Liver (tissue), 9 donors: Measurements from ENCODE around the gene WDR1. TPM values are rescaled to one million over a fixed set of nuclear protein-coding genes. Genes with fewer than 3 reads are reported as not detected.

Experiments used
- DNase-seq: peaks from one replicate; pipeline ENCODE4 v3.0.0-alpha.2; 2017; ENCODE audit warnings: low spot score
- H3K27ac ChIP-seq, 2 donors: one replicate each; pipeline ENCODE4 v1.7.0; 2013; ENCODE audit warnings: inconsistent platforms in 2 of 2, low read length in 2 of 2, control low read depth in 1 of 2, low read depth in 1 of 2, mild to moderate bottlenecking in 1 of 2
- H3K27me3 ChIP-seq, 4 donors: one replicate each; pipeline versions ENCODE4 v1.6.1 to v1.7.0; 2013; ENCODE audit warnings: low read length in 3 of 4, inconsistent platforms in 1 of 4, mild to moderate bottlenecking in 1 of 4, moderate library complexity in 1 of 4; ENCODE audit not compliant: control insufficient read depth in 4 of 4, insufficient read depth in 4 of 4
- H3K36me3 ChIP-seq, 4 donors: one replicate each; pipeline versions ENCODE4 v1.6.1 to v1.7.0; 2013; ENCODE audit warnings: low read length in 3 of 4, mild to moderate bottlenecking in 3 of 4, low read depth in 1 of 4, moderate library complexity in 1 of 4; ENCODE audit not compliant: control insufficient read depth in 4 of 4, insufficient read depth in 3 of 4
- H3K4me1 ChIP-seq, 4 donors: one replicate each; pipeline versions ENCODE4 v1.6.1 to v1.7.0; 2013; ENCODE audit warnings: low read length in 3 of 4, mild to moderate bottlenecking in 3 of 4, moderate library complexity in 1 of 4; ENCODE audit not compliant: control insufficient read depth in 4 of 4, insufficient read depth in 4 of 4
- H3K4me3 ChIP-seq, 3 donors: one replicate each; pipeline versions ENCODE4 v1.6.1 to v1.7.0; 2013; ENCODE audit warnings: low read length in 3 of 3, control low read depth in 1 of 3, low read depth in 1 of 3, mild to moderate bottlenecking in 1 of 3
- H3K9ac ChIP-seq, 2 donors: one replicate each; pipeline ENCODE4 v1.7.0; 2013; ENCODE audit warnings: low read length in 2 of 2, mild to moderate bottlenecking in 2 of 2, moderate library complexity in 2 of 2, control low read depth in 1 of 2, low read depth in 1 of 2
- H3K9me3 ChIP-seq, 4 donors: one replicate each; pipeline versions ENCODE4 v1.6.1 to v1.7.0; 2013; ENCODE audit warnings: low read length in 3 of 4; ENCODE audit not compliant: control insufficient read depth in 4 of 4
- EGR1 ChIP-seq, 2 donors: IDR thresholded peaks; 2 replicates each; pipeline ENCODE4 v1.6.1; 2016 to 2018; ENCODE audit warnings: antibody characterized with exemption in 2 of 2, low read depth in 2 of 2
- FOXA1 ChIP-seq: IDR thresholded peaks from 2 replicates; pipeline ENCODE4 v1.6.1; 2016; ENCODE audit warnings: antibody characterized with exemption
- FOXA2 ChIP-seq: IDR thresholded peaks from 2 replicates; pipeline ENCODE4 v1.6.1; 2016; ENCODE audit warnings: antibody characterized with exemption
- GABPA ChIP-seq, 2 donors: IDR thresholded peaks in 1 of 2; conservative IDR thresholded peaks in 1 of 2; 2 replicates each; pipeline ENCODE4 v1.6.1; 2016; ENCODE audit warnings: antibody characterized with exemption in 2 of 2, mild to moderate bottlenecking in 1 of 2, moderate library complexity in 1 of 2
- HNF4A ChIP-seq, 2 donors: conservative IDR thresholded peaks; 2 replicates each; pipeline ENCODE4 v1.6.1; 2016; ENCODE audit warnings: antibody characterized with exemption in 2 of 2, mild to moderate bottlenecking in 2 of 2
- HNF4G ChIP-seq: IDR thresholded peaks from 2 replicates; pipeline ENCODE4 v1.6.1; 2016; ENCODE audit warnings: antibody characterized with exemption
- JUND ChIP-seq, 2 donors: IDR thresholded peaks; 2 replicates each; pipeline ENCODE4 v1.6.1; 2016; ENCODE audit warnings: antibody characterized with exemption in 2 of 2
- NR2F2 ChIP-seq: IDR thresholded peaks from 2 replicates; pipeline ENCODE4 v1.6.1; 2016; ENCODE audit warnings: antibody characterized with exemption
- RAD21 ChIP-seq, 2 donors: IDR thresholded peaks; 2 replicates each; pipeline ENCODE4 v1.6.1; 2016; ENCODE audit warnings: antibody characterized with exemption in 2 of 2, mild to moderate bottlenecking in 2 of 2
- RXRA ChIP-seq, 2 donors: IDR thresholded peaks; 2 replicates each; pipeline ENCODE4 v1.6.1; 2017 to 2018; ENCODE audit warnings: antibody characterized with exemption in 2 of 2, mild to moderate bottlenecking in 1 of 2
- SP1 ChIP-seq: IDR thresholded peaks from 2 replicates; pipeline ENCODE4 v1.6.1; 2018; ENCODE audit warnings: antibody characterized with exemption, mild to moderate bottlenecking
- TAF1 ChIP-seq: conservative IDR thresholded peaks from 2 replicates; pipeline ENCODE4 v1.6.1; 2016; ENCODE audit warnings: antibody characterized with exemption, mild to moderate bottlenecking
- WGBS: extraction: QIAGEN DNeasy Blood & Tissue Kit; methylation state at CpG from one replicate; pipeline ENCODE4 v1.1.7; 2013; 5-methylcytosine and 5-hydroxymethylcytosine counted together
- polyA plus RNA-seq, 2 donors: library from polyadenylated mRNA; stranded (reverse) in 1 of 2; unstranded in 1 of 2; fragments of 200-250 nt in 1 of 2; fragments of >200 nt in 1 of 2; fragmentation: Nextera tagmentation in 1 of 2; extraction: Ambion mirVana in 1 of 2; gene quantifications; one replicate each; pipeline versions ENCODE4 v1.2.1 to v1.2.3, GENCODE V29; 2013 to 2015
- total RNA-seq, 2 donors: library from RNA; depleted of rRNA; stranded (reverse); fragments of >200 nt; gene quantifications; one replicate each; pipeline ENCODE4 v1.2.3, GENCODE V29; 2014
- TF ChIP-seq, protein P1 (sequence below): IDR thresholded peaks from 2 replicates; pipeline ENCODE4 v1.6.1; 2016; ENCODE audit warnings: antibody characterized with exemption
- TF ChIP-seq, protein P2 (sequence below): IDR thresholded peaks from 2 replicates; pipeline ENCODE4 v1.6.1; 2016; ENCODE audit warnings: antibody characterized with exemption, mild to moderate bottlenecking
- TF ChIP-seq, protein P3 (sequence below): IDR thresholded peaks from 2 replicates; pipeline ENCODE4 v1.6.1; 2016; ENCODE audit warnings: antibody characterized with exemption
- TF ChIP-seq, protein P4 (sequence below): fragments of 150-350 bp; IDR thresholded peaks from 2 replicates; pipeline ENCODE4 v1.5.1; 2017; ENCODE audit warnings: improper control_type of control experiment, low read depth, low read length; ENCODE audit not compliant: missing input control
- TF ChIP-seq, protein P5 (sequence below): IDR thresholded peaks from 2 replicates; pipeline ENCODE4 v1.6.1; 2016; ENCODE audit warnings: antibody characterized with exemption
- donor health status: healthy.
- donor health status: healthy.
- donor health status: healthy.
- donor health status: healthy.
- donor health status: healthy.

The WDR1 gene
- total and polyA plus RNA-seq, 4 donors = 31.1 to 97.4 (median 65.7) TPM

DNA sequence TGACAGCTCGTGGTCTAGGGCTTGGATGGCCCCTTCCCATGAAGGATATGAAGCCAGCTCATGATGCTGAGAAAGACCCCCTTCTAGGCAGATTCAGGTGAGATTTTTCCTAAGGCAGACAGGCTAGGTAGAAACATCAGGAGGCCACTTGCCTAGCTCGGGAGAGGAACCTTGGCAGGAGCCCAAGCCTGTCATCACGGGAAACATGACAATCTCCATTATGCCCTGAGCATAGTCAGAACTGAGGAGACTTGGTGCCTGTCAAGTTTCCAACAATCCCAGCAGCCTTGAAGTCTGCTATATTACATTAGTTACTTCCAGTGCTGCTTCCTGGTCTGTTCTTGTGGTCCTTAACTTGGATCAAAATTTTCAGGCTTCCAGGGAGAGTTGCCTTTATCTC, 18.7 kb upstream of the WDR1 start:
- WGBS = 60% methylated on average over 3 of the region's 3 CpGs
- no peaks in the 10 kb centered on the region for H3K4me1 ChIP-seq
- TF ChIP-seq TAF1 (no peak), EGR1 (IDR thresholded peaks at IDR 0.05; ENCODE audit: low read depth in 2 of 2) (no peak), GABPA (IDR thresholded peaks at IDR 0.05 in 1 of 2, conservative IDR thresholded peaks at IDR 0.05 in 1 of 2) (no peak), HNF4A (conservative IDR thresholded peaks at IDR 0.05) (no peak), NR2F2 (no peak), SP1 (no peak), FOXA1 (no peak), FOXA2 (no peak), RAD21 (IDR thresholded peaks at IDR 0.05) (no peak), RXRA (IDR thresholded peaks at IDR 0.05) (no peak), JUND (IDR thresholded peaks at IDR 0.05) (no peak)
- TF ChIP-seq, protein P1, sequence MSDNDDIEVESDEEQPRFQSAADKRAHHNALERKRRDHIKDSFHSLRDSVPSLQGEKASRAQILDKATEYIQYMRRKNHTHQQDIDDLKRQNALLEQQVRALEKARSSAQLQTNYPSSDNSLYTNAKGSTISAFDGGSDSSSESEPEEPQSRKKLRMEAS = no peak
- TF ChIP-seq, protein P2, sequence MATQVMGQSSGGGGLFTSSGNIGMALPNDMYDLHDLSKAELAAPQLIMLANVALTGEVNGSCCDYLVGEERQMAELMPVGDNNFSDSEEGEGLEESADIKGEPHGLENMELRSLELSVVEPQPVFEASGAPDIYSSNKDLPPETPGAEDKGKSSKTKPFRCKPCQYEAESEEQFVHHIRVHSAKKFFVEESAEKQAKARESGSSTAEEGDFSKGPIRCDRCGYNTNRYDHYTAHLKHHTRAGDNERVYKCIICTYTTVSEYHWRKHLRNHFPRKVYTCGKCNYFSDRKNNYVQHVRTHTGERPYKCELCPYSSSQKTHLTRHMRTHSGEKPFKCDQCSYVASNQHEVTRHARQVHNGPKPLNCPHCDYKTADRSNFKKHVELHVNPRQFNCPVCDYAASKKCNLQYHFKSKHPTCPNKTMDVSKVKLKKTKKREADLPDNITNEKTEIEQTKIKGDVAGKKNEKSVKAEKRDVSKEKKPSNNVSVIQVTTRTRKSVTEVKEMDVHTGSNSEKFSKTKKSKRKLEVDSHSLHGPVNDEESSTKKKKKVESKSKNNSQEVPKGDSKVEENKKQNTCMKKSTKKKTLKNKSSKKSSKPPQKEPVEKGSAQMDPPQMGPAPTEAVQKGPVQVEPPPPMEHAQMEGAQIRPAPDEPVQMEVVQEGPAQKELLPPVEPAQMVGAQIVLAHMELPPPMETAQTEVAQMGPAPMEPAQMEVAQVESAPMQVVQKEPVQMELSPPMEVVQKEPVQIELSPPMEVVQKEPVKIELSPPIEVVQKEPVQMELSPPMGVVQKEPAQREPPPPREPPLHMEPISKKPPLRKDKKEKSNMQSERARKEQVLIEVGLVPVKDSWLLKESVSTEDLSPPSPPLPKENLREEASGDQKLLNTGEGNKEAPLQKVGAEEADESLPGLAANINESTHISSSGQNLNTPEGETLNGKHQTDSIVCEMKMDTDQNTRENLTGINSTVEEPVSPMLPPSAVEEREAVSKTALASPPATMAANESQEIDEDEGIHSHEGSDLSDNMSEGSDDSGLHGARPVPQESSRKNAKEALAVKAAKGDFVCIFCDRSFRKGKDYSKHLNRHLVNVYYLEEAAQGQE = no peak
- TF ChIP-seq, protein P3, sequence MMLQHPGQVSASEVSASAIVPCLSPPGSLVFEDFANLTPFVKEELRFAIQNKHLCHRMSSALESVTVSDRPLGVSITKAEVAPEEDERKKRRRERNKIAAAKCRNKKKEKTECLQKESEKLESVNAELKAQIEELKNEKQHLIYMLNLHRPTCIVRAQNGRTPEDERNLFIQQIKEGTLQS = no peak
- H3K36me3 ChIP-seq = no peaks in the 10 kb centered on the region
- H3K27ac ChIP-seq = no peak overlapping the region
- no peak overlapping the region for H3K9ac ChIP-seq
- H3K4me3 ChIP-seq = no peak overlapping the region
- DNase-seq = no peak
- H3K27me3 ChIP-seq = no peaks in the 10 kb centered on the region
- no peaks in the 10 kb centered on the region for H3K9me3 ChIP-seq

DNA sequence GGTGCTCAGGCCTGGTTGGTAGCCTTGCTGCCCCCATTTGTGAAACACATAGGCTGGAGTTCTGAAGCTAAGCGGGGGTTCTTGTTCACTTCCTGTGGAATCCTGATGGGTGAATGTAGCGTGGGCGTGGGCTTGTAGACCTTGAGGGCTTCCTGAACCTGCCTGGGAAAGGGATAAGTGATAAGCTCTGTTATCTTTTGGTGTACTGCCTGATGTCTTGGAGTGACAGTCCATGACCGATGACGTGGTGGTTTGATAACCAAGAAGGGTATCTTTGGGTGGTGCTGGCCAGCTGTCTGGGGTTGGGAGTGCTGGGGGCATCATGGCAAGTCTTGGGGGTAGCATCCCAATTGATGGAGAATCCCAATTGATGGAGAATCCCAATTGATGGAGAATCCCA, 17.5 kb upstream of the WDR1 start:
- Histone ChIP-seq H3K4me1 (no peaks in the 10 kb centered on the region), H3K27me3 (no peaks in the 10 kb centered on the region), H3K4me3 (no peak overlapping the region), H3K27ac (no peak overlapping the region), H3K36me3 (no peaks in the 10 kb centered on the region), H3K9ac (no peak overlapping the region), H3K9me3 (no peaks in the 10 kb centered on the region)
- no peak for DNase-seq
- WGBS = 93% methylated on average over 5 of the region's 5 CpGs
- no peak for TF ChIP-seq GABPA (IDR thresholded peaks at IDR 0.05 in 1 of 2, conservative IDR thresholded peaks at IDR 0.05 in 1 of 2)
- TF ChIP-seq, protein P1 = no peak
- no peak for TF ChIP-seq SP1
- TF ChIP-seq FOXA1 = no peak
- no peak for TF ChIP-seq TAF1
- TF ChIP-seq, protein P3 = no peak
- no peak for TF ChIP-seq HNF4A (conservative IDR thresholded peaks at IDR 0.05)
- TF ChIP-seq, protein P4, sequence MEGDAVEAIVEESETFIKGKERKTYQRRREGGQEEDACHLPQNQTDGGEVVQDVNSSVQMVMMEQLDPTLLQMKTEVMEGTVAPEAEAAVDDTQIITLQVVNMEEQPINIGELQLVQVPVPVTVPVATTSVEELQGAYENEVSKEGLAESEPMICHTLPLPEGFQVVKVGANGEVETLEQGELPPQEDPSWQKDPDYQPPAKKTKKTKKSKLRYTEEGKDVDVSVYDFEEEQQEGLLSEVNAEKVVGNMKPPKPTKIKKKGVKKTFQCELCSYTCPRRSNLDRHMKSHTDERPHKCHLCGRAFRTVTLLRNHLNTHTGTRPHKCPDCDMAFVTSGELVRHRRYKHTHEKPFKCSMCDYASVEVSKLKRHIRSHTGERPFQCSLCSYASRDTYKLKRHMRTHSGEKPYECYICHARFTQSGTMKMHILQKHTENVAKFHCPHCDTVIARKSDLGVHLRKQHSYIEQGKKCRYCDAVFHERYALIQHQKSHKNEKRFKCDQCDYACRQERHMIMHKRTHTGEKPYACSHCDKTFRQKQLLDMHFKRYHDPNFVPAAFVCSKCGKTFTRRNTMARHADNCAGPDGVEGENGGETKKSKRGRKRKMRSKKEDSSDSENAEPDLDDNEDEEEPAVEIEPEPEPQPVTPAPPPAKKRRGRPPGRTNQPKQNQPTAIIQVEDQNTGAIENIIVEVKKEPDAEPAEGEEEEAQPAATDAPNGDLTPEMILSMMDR = no peak
- TF ChIP-seq, protein P5, sequence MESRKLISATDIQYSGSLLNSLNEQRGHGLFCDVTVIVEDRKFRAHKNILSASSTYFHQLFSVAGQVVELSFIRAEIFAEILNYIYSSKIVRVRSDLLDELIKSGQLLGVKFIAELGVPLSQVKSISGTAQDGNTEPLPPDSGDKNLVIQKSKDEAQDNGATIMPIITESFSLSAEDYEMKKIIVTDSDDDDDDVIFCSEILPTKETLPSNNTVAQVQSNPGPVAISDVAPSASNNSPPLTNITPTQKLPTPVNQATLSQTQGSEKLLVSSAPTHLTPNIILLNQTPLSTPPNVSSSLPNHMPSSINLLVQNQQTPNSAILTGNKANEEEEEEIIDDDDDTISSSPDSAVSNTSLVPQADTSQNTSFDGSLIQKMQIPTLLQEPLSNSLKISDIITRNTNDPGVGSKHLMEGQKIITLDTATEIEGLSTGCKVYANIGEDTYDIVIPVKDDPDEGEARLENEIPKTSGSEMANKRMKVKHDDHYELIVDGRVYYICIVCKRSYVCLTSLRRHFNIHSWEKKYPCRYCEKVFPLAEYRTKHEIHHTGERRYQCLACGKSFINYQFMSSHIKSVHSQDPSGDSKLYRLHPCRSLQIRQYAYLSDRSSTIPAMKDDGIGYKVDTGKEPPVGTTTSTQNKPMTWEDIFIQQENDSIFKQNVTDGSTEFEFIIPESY = no peak
- no peak for TF ChIP-seq JUND (IDR thresholded peaks at IDR 0.05)
- TF ChIP-seq HNF4G = no peak
- no peak for TF ChIP-seq FOXA2
- no peak for TF ChIP-seq NR2F2
- no peak for TF ChIP-seq EGR1 (IDR thresholded peaks at IDR 0.05; ENCODE audit: low read depth in 2 of 2)
